Fibroblast of pulmonary artery (primary cell): ENCODE measurements around the gene ANKRD22.
A peak's percentile ranks its signal among the peaks of the same experiment; 100 is the strongest.

Experiments used
- DNase-seq: peaks from one replicate; pipeline ENCODE4 v3.0.0-alpha.2; 2010; ENCODE audit warnings: low read depth
- H3K4me3 ChIP-seq: replicated peaks from 2 replicates; pipeline ENCODE4 v1.5.1; 2011; ENCODE audit warnings: low read depth, mild to moderate bottlenecking, control low read depth, low read length, moderate library complexity
- TF ChIP-seq, protein P1 (sequence below): IDR thresholded peaks from 2 replicates; pipeline ENCODE4 v1.5.1; 2011; ENCODE audit warnings: mild to moderate bottlenecking, control low read depth, low read length, inconsistent platforms; ENCODE audit errors: missing control alignments

The ANKRD22 gene

GRCh38 chr10:88883448-88883809, 31.8 kb upstream of the ANKRD22 start:
- H3K4me3 ChIP-seq, result no peak overlapping the region
- TF ChIP-seq, protein P1, sequence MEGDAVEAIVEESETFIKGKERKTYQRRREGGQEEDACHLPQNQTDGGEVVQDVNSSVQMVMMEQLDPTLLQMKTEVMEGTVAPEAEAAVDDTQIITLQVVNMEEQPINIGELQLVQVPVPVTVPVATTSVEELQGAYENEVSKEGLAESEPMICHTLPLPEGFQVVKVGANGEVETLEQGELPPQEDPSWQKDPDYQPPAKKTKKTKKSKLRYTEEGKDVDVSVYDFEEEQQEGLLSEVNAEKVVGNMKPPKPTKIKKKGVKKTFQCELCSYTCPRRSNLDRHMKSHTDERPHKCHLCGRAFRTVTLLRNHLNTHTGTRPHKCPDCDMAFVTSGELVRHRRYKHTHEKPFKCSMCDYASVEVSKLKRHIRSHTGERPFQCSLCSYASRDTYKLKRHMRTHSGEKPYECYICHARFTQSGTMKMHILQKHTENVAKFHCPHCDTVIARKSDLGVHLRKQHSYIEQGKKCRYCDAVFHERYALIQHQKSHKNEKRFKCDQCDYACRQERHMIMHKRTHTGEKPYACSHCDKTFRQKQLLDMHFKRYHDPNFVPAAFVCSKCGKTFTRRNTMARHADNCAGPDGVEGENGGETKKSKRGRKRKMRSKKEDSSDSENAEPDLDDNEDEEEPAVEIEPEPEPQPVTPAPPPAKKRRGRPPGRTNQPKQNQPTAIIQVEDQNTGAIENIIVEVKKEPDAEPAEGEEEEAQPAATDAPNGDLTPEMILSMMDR, result no peak
- no peak for DNase-seq

GRCh38 chr10:88882646-88883447, 31.2 kb upstream of the ANKRD22 start:
- H3K4me3 ChIP-seq, result peak overlapping the region; percentile 11
- peak; percentile 69 for DNase-seq

- H3K4me3 ChIP-seq, result peak overlapping the region; percentile 11
- TF ChIP-seq, protein P1, result no peak
- DNase-seq, result no peak
Observed at GRCh38 chr10:88881922-88882645, 30.4 kb upstream of the ANKRD22 start.

- DNase-seq, result no peak
- TF ChIP-seq, protein P1, result no peak
- peak overlapping the region; percentile 74 for H3K4me3 ChIP-seq
Observed at GRCh38 chr10:88881320-88881719, 29.7 kb upstream of the ANKRD22 start.

DNA sequence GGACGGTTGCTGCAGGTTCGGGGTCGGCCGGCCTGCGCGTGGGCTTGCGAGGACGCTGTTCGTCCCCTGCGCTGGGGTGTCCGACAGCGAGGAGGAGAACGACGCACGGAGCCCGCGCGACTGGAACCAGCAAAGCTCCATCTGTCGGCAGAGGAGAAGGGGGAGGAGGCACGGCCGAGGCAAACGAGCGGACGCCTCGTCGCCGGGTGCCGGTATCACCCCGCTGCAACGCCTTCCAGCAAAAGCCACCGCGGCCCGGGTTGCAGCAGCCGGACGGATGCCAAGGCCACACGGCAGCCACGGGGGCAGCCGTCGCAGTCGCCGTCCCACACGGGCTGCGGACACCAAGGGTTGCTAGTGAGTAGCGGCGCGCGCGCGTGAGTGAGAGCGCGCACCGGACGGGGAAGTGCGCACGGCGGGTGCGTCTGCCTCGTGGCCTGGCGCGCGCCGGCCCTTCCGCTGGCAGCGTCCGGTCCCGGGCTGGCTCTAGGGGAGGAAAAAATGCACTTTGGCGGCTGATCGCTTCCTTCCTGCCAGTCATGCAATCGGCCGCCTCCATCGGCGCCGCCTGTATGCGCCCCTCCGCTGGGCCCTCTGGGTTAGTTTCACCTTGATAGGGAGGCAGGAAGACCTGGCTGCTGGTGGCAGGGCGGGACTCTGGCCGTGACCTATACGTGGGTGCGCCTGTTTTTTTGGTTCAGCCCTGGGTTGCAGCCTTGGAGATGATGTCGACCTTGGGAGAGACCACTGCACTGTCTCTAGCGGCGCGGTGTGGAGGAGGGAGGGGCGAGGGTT, 28.8 kb upstream of the ANKRD22 start:
- TF ChIP-seq, protein P1, result peak; percentile 18
- DNase-seq, result peak; percentile 84
- H3K4me3 ChIP-seq, result peak overlapping the region; percentile 74

- H3K4me3 ChIP-seq, result peak within 1 kb of the TSS; percentile 74
- TF ChIP-seq, protein P1, result no peak
- DNase-seq, result no peak
Observed at GRCh38 chr10:88879534-88880281, 28.1 kb upstream of the ANKRD22 start, which contains the start of gene STAMBPL1. TSS of gene STAMBPL1 (plus strand) at chr10:88880245. CDS start at chr10:88901709, 21,464 bp downstream.
